CD4-positive, alpha-beta T cell treated with Interleukin-6 at 100 ng/mL for 8 hours (primary cell): Measurements from ENCODE around the gene GNAT1.
"Not testable (repeated sequence)": the region's sequence is repeated elsewhere in the genome, so short reads cannot be mapped to it uniquely, and the experiment has no call there.

ENCODE experiments used
- DNase-seq: peaks from one replicate; pipeline ENCODE4 v3.0.0-alpha.2; 2020; ENCODE audit warnings: mixed read lengths, low spot score

Gene GNAT1

DNA sequence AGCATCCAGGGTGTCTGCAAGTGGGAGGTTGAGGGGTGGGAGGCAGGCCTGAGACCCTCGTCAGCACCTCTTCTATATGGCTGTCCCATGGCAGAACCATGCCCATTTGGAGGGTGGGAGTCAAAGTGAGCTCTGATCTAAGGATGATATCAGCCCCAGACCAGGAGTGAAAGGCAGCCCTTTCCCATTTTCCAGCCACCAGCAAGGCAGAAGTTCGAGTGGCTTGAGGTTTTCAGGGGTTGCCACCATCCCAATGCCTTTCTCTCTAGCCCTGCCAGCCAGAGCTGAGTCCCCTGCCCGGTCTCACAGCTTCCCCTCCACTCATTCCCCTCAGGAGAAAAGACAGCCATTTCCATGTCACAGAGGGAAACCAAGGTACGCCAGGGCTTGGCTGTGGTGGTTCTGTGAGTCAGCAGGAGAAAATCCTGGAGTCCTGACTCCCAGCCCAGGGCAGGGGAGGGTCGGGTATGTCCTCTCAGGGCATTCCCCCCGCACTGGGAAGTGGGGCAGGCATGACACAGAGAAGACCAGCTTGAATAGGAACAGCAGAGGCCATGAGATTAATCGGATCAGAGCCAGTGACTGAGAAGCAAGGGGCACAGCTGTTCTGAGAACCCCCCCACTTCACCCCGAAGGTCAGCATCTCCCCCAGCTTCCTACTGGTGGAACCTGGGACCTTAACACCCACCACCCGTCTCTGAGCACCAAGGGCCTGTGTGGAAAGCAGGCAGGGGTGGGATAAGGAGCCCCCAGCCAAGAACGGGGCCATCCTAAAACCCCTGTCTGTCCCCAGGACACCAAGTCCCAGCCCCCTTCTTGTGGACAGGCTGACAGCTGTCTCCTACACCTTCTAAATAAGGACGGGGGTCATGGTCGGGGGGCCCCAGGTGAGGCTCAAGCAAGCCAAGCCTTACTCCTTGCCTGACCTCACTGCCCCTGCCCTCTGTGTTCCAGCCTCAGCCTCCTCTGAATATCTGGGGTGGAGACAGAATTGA is 12.7 kb downstream of the GNAT1 start:
- no peak for DNase-seq

DNA sequence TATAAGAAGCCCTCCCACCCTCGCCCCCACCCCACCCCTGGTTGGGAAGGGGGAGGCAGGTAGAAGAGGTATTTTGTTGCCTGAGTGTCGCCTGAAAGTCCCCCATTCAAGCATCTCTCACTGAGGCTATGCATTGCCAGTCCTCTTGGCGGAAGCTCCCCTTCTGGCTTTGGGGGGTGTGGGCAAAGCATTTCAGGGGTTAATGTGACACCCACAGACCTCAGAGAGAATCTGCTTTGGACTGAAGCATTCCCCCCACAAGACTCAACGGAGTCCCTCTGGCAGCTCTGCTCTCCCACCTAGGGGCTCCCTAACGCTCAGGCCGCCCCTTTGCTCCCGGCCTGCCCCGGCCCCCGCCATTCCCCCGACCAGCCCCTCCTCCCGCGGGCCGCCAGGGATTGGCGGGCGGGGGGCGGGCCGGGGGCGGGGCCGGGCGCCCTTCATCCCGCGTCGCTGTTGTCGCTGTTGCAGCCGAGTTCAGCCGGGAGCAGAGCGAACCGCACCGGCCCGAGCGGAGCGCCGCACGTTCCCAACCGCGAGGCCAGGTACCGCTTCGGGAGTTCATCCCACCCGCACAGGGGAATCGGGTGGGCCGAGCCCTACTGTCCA is 13.5 kb downstream of the GNAT1 start, which contains the start of gene SLC38A3:
Gene SLC38A3, plus strand, starts transcription at position 468 of the 609 bp plus-strand sequence. CDS start 8,929 bp downstream, outside the sequence.
- no peak for DNase-seq

DNA sequence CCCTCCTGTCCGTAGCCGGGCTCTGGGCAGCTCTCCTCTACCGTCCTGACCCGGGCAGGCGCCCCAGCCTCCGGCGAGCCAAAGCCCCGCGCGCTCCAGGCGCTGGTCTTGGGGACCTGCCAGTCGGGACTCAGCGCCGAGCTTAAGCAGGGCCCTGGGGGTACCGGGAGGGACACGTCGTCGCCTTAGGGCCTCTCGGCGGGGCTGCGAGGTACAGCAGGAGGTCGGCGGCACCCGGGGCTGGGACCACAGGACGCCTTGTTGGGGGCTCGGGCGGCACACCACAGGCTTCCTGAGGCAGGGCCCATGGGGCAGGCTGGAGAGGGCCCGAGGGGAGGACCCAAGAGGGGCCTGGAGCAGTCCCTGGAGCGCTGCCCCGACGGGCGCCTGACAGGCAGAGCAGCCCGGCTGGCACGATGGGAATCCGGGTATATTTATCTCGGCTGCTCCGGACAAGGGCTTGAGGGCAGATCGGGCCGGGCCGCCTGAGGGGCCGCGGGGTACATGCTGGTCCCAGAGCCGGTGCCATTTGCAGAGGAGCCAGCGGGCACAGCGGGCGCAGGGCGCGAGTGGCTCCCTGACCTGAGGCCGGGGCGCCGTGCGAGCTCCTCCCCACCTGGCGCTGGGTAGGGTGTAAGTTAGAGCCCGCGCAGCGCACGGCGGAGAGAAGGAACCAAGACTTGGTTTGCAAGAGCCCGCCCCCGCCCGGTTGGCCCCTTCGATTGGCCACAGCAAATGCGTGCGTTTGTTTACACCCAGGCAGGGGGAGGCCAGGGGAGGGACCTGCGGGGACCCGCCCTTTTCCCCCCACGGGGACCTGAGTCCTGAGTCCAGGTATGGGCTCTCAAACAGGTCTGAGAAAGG is 14.2 kb downstream of the GNAT1 start:
- no peak for DNase-seq

DNA sequence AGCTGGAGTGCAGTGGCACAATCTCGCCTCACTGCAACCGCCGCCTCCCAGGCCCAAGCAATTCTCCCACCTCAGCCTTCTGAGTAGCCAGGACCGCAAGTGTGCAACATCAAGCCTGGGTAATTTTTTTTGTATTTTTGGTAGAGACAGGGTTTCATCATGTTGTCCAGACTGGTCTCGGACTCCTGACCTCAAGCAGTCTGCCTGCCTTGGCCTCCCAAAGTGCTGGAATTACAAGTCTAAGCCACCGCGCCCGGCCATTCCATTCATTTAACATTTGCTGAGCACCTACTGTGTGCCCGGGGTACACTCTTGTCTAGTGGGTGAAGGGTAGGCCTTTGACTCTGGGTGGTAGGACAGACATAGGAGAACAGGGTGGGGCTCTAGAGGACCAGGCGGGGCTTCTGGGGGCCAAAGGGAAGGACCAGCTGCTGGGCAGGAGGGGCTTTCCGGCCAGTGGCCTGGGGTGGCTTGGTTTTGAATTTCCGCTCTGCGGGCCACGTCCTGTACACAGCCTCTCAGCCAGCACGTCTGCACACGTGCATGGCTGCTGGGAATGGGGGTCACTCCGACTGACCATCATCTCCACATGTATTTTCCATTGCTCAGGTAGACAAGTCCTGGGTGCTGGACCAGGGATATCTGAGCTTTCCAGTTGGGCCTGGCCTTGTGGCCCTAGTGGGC is 16.1 kb downstream of the GNAT1 start:
- DNase-seq, result no peak

DNA sequence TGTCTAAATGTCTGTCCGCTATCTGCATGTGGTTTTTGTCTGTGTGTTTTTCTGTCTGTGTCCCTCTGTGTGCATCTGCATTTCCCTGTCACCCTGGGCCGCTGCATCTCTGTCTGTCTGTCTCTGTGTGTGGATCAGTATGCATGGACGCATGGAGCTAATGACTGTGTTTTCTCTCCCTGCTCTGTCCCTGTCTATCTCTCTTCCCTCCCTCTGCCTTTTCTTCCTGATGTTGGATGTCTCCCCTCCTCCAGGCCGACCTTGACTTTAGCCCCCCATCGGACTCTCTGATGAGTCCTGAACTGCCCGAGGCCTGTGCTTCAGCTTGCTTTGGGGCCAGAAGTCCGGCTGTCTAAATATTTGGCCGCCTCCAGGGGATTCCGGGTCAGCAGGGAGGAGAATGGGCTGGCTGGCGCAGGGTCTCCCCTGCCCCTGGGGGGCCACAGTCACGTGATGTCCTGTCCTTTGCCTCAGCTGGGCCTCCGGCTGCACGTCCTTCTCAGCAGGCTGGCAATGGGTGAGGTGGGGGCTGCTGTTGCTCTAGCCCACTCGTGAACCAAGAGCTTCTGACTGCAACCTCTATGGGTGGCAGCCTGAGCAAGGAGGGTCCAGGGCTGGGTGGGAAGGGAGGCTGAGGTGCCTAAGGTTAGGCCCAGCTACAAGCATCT is 17.4 kb downstream of the GNAT1 start:
- DNase-seq, result no peak

DNA sequence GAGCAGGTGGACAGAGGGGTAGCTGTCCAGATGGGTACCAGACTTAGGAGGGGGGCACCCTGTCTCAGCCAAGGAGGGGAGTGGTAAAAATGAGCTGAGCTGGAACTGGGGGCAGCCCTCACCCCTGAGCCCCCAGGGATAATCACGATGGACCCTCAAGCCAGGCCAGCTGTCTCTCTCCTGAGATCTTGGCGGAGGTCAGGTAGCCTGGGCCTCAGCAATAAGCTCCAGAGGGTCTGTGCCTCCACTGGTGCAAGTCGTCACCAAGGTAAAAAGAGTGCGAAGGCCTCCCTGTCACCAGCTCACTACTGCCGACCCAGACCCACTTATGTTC is 18.7 kb downstream of the GNAT1 start:
- DNase-seq, result no peak

DNA sequence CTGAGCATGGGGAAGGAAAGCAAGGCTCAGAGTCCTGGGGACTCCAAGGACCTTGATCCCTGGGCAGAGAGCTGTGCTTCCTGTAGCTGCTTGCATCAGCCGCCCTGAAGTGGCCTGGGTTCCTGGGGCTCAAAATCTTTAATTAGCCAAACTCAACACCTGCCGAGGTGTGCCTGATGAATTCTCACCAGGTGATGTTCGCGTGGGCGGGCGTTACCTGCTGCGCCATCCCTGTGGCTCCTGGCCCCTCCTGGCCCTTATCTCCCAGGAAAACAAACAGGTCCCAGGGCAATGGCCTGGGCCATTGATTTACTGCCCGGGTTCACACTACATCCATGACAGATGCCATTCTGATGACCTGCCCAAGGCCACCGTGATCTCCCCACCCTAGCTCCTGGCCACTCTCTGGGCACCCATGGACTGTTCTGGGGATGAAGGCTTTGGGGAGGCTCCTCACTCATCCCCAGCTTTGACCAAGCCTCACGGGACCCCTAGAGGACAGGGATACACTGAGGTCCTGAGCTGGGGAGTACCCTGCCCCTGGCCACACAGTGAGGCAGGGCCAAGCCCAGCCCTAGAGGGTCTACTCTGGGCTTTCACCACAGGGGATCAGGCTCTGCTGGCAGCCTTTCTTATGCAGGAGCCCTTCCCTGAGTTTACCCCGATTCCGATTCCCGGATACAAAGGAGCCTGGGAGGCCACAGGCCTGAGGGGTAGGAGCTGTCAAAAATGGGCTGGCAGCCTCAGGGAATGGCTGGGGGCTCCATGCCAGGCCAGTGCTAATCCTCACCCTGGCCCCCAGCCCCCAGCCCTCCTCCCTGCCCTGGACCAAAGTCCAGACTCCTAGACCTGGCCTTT is 19.3 kb downstream of the GNAT1 start:
- DNase-seq, result no peak

DNA sequence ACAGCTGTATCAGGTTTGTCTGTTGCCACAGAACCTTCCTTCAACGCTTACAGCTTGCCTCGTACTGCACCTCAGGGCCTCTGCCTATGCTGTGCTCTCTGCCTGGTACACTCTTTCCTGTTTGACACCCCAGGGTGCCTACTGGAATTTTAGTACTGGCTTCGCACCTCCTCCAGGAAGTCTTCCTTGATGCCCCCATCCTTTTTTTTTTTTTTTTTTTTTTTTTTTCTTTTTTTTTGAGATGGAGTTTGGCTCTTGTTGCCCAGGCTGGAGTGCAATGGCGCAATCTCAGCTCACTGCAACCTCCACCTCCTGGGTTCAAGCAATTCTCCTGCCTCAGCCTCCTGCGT is 19.9 kb downstream of the GNAT1 start:
- not testable (repeated sequence) for DNase-seq

DNA sequence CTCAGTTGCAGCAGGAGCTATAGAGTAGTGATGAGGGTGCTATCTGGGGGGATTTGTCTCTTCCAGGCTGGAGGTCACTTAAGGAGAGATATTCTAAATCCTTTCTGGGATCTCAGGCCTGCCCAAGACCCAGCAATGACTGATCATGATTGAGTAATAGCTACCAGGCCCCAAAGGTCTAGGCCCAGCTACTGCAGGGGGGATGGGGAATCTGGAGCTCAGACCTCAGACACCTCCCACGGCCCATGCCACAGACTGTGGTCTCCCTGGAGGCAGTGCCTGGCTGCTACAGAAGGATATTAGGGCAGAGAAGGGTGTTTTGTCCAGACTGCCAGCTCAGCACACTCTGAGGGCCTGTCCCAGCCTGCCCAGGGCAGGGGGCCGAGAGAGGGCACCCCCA is 20.5 kb downstream of the GNAT1 start:
- DNase-seq, result no peak

DNA sequence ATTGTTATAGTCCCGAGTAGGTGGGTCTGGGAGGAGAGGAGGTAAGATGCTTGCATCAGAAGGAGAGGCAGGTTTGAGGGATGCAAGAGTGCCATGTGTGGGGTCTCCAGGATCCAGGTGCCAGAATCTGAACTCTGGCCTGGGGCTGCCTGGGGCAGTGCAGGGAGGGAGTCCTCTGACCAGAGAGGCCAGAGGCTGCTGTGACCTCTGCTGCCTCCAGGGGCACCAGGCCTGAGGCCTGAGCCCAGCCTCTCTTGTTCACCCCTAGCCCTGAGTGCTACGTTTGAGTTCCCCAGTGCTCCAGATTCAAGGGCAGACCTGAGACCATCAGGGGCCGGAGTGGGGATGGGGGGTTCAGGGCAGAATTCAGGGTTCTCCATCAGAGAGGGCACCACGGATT is 21.1 kb downstream of the GNAT1 start:
- DNase-seq, result no peak

DNA sequence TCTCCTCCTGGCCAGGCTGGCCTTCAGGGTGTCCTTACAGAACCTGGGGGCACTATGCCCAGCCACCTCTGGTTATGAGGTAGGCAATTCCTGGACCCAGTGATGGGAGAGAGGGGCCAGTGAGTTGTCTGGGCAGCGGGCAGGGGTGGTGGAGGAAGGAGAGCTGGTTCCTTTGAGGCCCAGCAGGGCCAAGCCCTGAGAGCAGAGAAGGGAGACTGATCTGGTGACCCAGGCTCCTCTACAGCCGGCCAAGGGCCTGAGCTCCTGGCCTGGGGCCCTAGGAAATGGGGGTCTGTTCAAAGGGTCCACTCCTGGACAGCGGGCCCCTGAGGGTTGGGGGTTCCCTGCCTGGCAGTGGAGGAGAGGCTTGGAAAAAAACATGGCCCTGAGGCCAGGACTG is 21.6 kb downstream of the GNAT1 start:
- DNase-seq, result no peak

DNA sequence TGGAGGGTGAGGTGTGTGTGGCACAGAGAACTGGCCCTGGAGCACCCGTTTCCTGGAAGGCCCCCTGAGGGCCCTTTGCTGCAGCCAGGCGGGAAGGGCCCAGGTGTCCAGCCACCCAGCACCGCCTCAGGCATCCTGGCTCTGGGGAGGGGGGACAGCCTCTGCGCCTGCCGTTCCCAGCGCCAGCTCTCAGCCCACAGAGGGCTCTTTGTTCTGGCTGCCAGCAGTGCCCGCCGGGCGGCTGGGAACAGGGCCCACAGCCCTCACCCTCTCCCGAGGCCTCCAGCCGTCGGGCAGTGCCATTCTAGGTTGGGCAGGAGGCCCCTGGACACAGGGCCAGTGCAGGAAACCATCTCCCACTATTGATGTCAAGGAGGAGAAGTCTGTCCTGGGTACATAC is 22.0 kb downstream of the GNAT1 start:
- no peak for DNase-seq

DNA sequence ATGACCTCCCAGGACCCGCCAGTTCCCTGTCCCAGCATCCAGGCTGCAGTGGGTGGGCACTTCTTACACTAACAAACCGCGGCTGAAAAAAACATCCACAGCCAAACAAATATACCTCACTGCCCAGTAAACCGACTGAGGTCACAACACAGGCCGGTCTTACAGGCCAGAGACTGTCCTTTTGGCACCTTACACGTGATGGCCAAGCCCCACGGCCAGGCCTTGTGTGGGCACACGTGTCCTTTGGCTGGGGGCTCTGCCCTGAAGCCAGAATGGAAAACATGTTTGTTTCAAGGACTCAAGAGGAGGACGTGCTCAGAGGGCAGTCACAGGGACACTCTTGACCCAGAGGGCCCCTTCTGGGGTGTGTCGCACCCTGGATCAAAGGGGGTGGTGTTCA is 23.4 kb downstream of the GNAT1 start:
- DNase-seq, result no peak

DNA sequence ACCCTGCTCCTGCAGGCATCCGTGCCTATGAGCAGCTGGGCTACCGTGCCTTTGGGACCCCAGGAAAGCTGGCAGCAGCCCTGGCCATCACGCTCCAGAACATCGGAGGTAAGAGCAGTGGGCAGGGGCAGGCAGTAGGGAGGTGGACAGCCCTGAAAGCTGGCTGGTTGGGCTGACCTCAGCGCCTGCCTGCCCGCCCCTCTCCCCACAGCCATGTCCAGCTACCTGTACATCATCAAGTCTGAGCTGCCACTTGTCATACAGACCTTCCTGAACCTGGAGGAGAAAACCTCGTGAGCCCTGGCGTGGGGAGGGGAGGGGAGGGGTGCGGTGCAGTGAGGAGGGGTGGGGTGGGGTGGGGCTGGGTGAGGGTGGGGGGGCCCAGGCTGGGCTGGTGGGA is 24.1 kb downstream of the GNAT1 start:
- DNase-seq, result no peak

DNA sequence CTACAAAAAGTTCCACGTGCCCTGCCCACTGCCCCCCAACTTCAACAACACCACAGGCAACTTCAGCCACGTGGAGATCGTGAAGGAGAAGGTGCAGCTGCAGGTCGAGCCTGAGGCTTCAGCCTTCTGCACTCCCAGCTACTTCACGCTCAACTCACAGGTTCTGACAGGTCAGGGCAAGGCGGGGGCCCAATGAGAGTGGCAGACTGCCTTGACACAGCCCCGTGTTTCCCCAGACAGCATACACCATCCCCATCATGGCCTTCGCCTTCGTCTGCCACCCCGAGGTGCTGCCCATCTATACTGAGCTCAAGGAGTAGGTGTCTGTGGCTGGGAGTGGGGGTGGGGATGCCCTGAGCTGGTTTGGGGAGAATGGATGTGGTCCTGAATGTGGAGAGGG is 26.3 kb downstream of the GNAT1 start:
- no peak for DNase-seq

DNA sequence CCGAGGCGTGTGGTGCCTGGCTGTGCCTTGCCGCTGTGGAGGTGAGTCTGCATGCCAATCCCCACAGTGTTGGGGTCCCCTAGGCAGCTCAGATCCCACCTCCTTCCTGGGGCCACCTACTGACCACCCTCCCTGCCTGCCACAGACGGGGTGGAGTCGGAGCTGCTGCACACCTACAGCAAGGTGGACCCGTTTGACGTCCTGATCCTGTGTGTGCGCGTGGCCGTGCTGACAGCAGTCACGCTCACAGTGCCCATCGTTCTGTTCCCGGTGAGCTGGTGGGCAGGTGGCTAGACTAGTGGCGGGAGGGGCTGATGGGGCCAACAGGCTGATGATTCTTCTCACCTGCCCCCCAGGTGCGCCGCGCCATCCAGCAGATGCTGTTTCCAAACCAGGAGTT is 27.0 kb downstream of the GNAT1 start:
- no peak for DNase-seq

DNA sequence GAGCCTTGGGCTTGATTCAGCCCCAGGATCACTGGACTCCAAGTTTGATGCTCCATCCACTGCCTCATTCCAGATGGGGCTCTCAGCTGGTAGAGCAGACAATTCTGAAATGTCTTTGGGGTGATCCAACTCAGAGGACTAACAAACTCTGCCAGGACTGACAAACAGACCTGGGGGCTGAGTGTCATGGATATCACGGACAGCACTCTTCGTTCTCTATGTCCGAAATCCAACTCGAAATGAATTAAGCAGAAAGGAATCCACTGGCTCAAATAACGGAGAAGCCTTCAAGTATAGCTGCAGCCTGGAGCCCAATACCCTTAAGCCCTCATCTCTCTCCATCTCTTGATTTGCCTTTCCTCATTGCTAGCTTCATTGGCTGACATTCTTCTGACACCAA is 27.9 kb downstream of the GNAT1 start:
- no peak for DNase-seq

DNA sequence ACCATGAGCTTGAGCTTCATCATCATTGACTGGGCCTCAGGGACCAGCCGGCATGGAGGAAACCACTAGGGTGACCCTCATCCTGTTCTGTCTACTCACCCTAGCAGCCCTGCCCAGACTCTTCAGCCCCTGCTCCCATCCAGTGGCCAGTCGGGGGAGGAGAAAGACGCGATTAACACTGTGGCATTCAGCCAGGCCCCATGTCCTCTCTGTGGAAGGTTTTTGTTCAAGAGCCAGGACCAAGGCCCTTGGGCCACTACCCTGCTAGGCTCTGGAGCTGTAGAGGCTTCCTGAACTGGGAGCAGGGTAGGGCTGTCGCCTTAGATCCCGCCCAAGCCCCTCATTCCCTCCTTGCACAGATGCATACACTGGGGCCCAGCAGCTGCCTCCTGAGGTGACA is 28.7 kb downstream of the GNAT1 start:
- no peak for DNase-seq

DNA sequence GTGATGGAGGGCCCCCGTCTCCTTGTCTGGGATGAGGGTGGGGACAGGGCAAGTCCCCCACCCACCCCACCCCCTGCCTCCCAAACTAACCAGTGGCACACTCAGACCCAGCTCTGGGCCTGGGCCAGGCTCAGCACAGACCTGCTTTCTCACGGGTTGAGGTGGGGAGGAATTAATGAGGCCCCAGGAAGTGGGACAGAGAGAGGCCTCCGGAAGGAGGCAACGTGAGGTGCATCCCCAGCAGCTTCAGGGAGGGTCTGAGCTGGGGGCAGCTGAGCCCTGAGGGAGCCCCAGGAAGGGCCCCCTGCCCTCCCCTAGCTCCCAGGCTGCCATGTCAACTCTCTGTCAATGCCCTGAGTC is 29.6 kb downstream of the GNAT1 start:
- DNase-seq, result no peak

DNA sequence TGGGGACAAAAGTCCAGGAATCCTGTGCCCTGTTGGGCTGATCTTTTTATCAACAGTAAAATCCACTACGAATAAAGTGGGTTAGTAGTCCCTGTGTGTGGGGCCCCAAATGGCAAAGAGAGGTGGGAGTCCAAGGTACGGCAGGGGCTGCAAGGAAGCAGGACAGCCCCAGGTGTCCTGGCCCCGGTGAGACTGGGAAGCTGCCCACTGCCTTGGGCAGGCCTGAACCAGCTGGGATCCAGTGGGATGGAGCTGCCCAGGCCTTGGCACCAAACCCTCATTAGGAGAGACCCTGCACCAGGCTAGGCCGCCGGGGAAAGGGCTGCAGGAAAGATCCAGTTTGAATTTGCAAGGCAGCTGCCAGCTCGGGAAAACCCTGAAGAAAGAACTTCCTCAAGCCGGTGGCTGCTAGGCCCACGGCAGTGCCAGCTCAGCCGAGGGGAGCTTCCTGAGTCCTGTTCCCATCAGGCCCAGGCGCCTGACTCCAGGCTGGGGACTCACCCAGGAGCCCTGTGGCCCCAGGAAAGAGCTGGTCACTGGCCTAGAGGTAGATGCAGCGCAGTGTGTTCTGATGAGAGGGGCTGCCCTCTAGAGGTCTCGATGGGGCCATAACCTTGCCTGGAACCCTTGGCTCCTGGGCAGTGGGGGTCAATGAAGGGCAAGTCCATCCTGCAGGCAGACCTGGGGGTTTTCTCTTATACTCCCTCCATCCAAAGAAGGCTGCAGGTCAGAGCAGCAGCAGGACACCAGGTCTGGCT is 30.2 kb downstream of the GNAT1 start:
- DNase-seq, result no peak
